IPS-18c (cell line): ENCODE measurements around the gene MXI1.

ENCODE experiments used
- H3K4me3 ChIP-seq: 2 replicates; pipeline ENCODE4 v1.7.0; 2013; ENCODE audit warnings: low read depth, mild to moderate bottlenecking, low read length, moderate library complexity; ENCODE audit not compliant: insufficient read depth
- H3K9me3 ChIP-seq: one replicate; pipeline ENCODE4 v1.6.1; 2013; ENCODE audit warnings: mild to moderate bottlenecking, low read length, moderate library complexity; ENCODE audit not compliant: control insufficient read depth, insufficient read depth

MXI1 gene

GRCh38 chr10:110209926-110210673, 2.7 kb downstream of the MXI1 start:
- peak overlapping the region; percentile 74 for H3K4me3 ChIP-seq

DNA sequence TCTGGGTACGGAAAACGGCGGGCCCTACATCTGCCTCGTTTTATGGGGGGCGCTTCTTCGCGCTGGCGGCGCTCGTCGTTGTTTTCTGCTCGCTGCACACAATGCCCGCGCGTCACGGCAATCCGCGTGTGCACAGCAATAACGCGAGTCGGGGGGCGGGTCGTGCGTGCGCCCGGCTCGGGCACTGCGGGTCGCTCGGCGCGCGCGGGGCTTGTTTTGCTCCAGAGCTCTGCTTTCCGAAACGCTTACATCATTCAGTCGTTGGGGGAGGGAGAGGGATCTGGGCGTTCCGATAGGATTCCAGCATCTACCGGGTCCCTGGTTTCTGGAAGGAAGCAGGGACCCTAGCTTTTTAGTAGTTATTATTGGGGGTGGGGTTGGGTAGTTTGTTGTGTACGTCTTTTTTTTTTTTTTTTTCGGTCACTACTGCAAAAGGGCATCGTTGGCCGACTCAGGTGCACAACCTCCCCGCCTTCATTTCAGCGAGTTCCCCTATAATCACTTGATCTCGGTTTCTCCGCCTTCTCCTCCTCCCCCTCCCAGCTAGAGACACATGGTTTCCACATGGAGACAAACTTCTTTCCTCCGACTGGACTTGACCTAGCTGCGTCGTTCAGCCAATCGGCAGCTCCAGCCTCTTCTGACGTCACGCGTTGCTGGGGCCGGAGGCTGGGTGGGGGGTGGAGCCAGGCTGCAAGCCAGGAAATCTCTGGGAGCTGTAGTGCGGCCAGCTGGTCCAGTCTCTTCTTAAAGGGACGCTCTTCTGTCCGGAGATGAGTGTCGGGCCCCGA, 3.5 kb downstream of the MXI1 start:
- Histone ChIP-seq H3K4me3 (peak overlapping the region; percentile 74), H3K9me3 (no peaks in the 10 kb centered on the region)

More at GRCh38 chr10:110209926-110210673, 2.7 kb downstream of the MXI1 start:
- H3K9me3 ChIP-seq: no peaks in the 10 kb centered on the region

GRCh38 chr10:110211465-110211843, 4.0 kb downstream of the MXI1 start:
- Histone ChIP-seq H3K4me3 (peak overlapping the region; percentile 50), H3K9me3 (no peaks in the 10 kb centered on the region)

DNA sequence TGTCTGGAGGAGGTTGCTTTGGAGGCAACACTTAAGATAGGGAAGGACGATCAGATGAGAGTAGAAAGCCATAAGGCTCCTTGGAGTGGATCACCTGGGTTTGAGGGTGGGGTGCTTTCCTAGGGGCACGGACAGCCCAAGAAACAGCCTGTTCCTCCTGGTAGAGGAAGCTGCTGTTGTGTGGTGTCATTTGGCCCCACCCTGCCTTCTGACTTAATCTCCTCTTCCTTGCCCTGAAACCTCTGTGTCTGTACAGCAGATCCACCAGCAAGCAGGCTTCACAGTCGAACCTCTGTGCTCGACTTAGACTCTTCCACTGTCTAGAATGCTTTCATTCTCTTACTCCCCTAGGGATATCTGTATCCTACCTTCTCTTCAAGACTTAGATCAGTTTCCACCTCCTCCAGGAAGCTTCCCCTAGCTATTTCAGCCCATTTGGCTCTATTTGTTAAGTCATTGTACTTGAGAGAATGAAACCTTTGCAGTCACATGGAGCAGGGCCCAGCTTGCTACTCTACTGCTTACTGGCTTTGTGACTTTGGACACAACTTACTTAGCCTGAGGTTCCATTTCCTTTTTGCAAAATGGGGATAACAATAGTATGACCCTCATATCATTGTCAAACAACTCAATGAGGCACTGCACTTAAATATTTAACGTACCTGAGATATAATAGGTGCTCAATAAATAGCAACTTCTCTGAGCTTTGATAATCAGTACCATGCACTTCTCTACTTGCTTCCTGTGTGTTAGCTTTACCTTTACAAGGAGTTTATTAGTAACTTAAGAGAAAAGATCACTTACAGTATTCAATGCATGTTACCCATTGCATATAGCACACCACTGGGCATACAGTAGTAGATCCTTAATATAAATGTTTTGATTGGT, 5.0 kb downstream of the MXI1 start:
- no peak overlapping the region for H3K4me3 ChIP-seq
- H3K9me3 ChIP-seq: no peaks in the 10 kb centered on the region

- Histone ChIP-seq H3K9me3 (no peaks in the 10 kb centered on the region), H3K4me3 (no peak overlapping the region)
Measured at GRCh38 chr10:110214371-110214826, 7.0 kb downstream of the MXI1 start.

- Histone ChIP-seq H3K9me3 (no peaks in the 10 kb centered on the region), H3K4me3 (no peak overlapping the region)
Measured at GRCh38 chr10:110215286-110216170, 8.1 kb downstream of the MXI1 start.

- no peaks in the 10 kb centered on the region for H3K9me3 ChIP-seq
- H3K4me3 ChIP-seq: no peak overlapping the region
Measured at GRCh38 chr10:110216240-110216639, 8.8 kb downstream of the MXI1 start.

DNA sequence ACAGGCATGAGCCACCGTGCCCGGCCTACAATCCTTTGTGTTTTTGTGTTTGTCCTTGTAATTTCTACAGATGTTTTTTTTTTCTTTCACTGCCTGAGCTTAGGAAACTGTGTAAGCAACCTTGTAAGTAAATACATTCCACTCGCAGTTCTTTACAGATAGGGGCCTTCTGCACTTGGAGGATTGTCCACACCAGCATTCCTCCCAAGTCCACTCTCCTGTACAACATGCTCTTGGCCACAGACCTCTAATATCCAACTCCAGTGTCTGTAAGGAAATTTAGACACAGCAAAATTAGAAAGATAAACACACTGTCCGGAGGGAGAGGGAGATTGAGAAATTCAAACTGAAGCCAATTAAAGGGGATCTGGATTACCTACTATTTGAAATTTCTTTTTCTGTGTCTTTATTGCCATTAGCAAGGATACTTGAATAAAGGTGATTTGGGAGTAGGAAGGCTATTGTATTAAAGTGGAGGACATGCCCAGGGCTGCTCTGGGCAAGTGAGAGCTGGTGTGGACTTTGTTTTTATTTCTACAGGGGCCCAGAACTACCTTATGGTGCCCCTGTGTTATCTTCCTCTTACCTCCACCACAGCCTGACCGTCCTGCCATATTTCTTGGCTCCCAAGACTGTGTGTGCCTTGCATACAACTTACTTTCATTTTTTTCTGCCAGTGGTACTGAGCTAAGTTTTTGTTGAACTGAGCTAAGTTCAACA, 9.7 kb downstream of the MXI1 start:
- Histone ChIP-seq H3K9me3 (no peaks in the 10 kb centered on the region), H3K4me3 (no peak overlapping the region)

- H3K9me3 ChIP-seq: no peaks in the 10 kb centered on the region
- H3K4me3 ChIP-seq: no peak overlapping the region
Measured at GRCh38 chr10:110217662-110218008, 10.2 kb downstream of the MXI1 start.

- no peaks in the 10 kb centered on the region for H3K9me3 ChIP-seq
- no peak overlapping the region for H3K4me3 ChIP-seq
Measured at GRCh38 chr10:110218632-110219031, 11.2 kb downstream of the MXI1 start.

GRCh38 chr10:110219884-110220283, 12.5 kb downstream of the MXI1 start:
- Histone ChIP-seq H3K9me3 (no peaks in the 10 kb centered on the region), H3K4me3 (no peak overlapping the region)

- Histone ChIP-seq H3K9me3 (no peaks in the 10 kb centered on the region), H3K4me3 (no peak overlapping the region)
Measured at GRCh38 chr10:110220398-110220797, 13.0 kb downstream of the MXI1 start.

- Histone ChIP-seq H3K9me3 (no peaks in the 10 kb centered on the region), H3K4me3 (no peak overlapping the region)
Measured at GRCh38 chr10:110221044-110221720, 13.8 kb downstream of the MXI1 start.

- peak overlapping the region; percentile 15; the same call in 1 of the 2 replicates for H3K4me3 ChIP-seq
Measured at GRCh38 chr10:110221721-110222261, 14.4 kb downstream of the MXI1 start.

DNA sequence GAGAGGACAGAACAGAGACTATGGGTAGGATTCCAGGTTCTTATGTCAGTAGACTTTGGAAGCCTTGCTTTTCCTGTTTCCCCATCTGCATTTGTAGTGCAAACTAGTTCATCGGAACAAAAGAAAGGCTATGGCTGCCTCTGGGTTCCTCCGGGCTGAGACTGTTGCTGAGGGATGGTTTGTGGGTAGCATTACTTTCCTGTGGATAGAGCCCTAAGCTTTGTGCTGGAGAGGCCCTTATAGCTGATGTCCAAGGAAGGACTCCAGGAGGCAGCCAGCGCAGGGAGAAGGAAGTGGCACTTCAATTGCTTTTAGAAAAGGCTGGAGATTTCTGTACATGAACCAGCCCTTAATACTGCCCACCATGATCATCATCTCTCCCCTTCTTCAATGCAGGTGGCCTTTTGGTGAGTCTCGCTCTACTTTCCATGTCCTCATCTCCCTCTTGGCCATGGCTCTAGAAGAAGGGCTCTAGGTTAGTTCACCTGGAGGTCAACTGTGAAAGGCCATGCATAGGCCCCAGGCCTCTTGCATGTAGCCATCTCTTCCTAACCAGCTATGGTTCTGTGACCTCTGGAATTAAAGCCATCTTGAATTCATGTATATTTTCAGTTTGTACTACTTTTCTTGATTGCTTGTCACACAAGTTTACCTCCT, 15.4 kb downstream of the MXI1 start:
- Histone ChIP-seq H3K9me3 (no peaks in the 10 kb centered on the region), H3K4me3 (no peak overlapping the region)

More at GRCh38 chr10:110221721-110222261, 14.4 kb downstream of the MXI1 start:
- no peaks in the 10 kb centered on the region for H3K9me3 ChIP-seq
